SK-N-SH (cell line): ENCODE results near the gene ASPSCR1. TPM values are rescaled to one million over a fixed set of nuclear protein-coding genes. Genes with fewer than 3 reads are reported as not detected.

Experiments
- CTCF ChIA-PET: fragments of 300-600, 350-600 bp; formaldehyde crosslinking; extraction: SDS; loops from one replicate; lab custom pipeline; 2021; lab: Yijun Ruan, JAX
- POLR2A ChIA-PET: fragments of 350-600 bp; sonication (Branson Sonifier 250); formaldehyde crosslinking; extraction: SDS; loops from one replicate; lab custom pipeline; 2020; ENCODE audit warnings: antibody characterized with exemption, inconsistent platforms; lab: Yijun Ruan, JAX
- DNase-seq: peaks from one replicate; pipeline ENCODE4 v3.0.0; 2012
- H2AFZ ChIP-seq: fragments of 200-600 bp; sonication (generic); 2 replicates; pipeline ENCODE4 v1.8.1; 2016; ENCODE audit warnings: antibody characterized with exemption, mild to moderate bottlenecking, low read depth
- H3F3A ChIP-seq: fragments of 200-600 bp; sonication (generic); replicated peaks from 2 replicates; pipeline ENCODE3; 2016; ENCODE audit warnings: antibody characterized with exemption, mild to moderate bottlenecking; ENCODE audit not compliant: insufficient read depth
- H3K27ac ChIP-seq, 2 experiments: fragments of 200-500 bp in 1 of 2; fragments of 200-600 bp in 1 of 2; sonication (Bioruptor generic) in 1 of 2; sonication (generic), shearing (Covaris generic) in 1 of 2; 2 replicates each; pipeline versions ENCODE4 v1.5.1 to v1.6.1; 2014 to 2016; ENCODE audit warnings: low read depth in 2 of 2, inconsistent platforms in 1 of 2, low read length in 1 of 2, mild to moderate bottlenecking in 1 of 2, mixed read lengths in 1 of 2
- H3K27me3 ChIP-seq: fragments of 200-600 bp; sonication (generic), shearing (Covaris generic); 2 replicates; pipeline ENCODE4 v1.6.1; 2016; ENCODE audit warnings: mixed run types; ENCODE audit not compliant: insufficient read depth
- H3K36me3 ChIP-seq, 2 experiments: fragments of 200-500 bp in 1 of 2; fragments of 200-600 bp in 1 of 2; sonication (Bioruptor generic) in 1 of 2; sonication (generic) in 1 of 2; replicated peaks in 1 of 2; 2 replicates each; pipeline versions ENCODE3 to v1.5.1; 2014 to 2016; ENCODE audit warnings: low read length in 1 of 2, mild to moderate bottlenecking in 1 of 2; ENCODE audit not compliant: insufficient read depth in 2 of 2, control insufficient read depth in 1 of 2
- H3K4me1 ChIP-seq, 2 experiments: fragments of 200-500 bp in 1 of 2; fragments of 200-600 bp in 1 of 2; sonication (Bioruptor generic) in 1 of 2; sonication (generic), shearing (Covaris generic) in 1 of 2; 2 replicates each; pipeline versions ENCODE4 v1.5.1 to v1.6.1; 2014 to 2016; ENCODE audit warnings: low read depth in 1 of 2, low read length in 1 of 2, mixed run types in 1 of 2; ENCODE audit not compliant: insufficient read depth in 2 of 2, control insufficient read depth in 1 of 2
- H3K4me2 ChIP-seq: fragments of 200-600 bp; sonication (generic), shearing (Covaris generic); 2 replicates; pipeline ENCODE4 v1.6.1; 2017; ENCODE audit warnings: mixed run types
- H3K4me3 ChIP-seq, 2 experiments: fragments of 200-500 bp in 1 of 2; fragments of 200-600 bp in 1 of 2; sonication (Bioruptor generic) in 1 of 2; sonication (generic), shearing (Covaris generic) in 1 of 2; 2 replicates each; pipeline versions ENCODE4 v1.5.1 to v1.8.1; 2014 to 2016; ENCODE audit warnings: low read depth in 2 of 2, inconsistent platforms in 1 of 2, low read length in 1 of 2, mild to moderate bottlenecking in 1 of 2, mixed read lengths in 1 of 2, moderate library complexity in 1 of 2
- H3K79me2 ChIP-seq: fragments of 200-600 bp; sonication (generic); 2 replicates; pipeline ENCODE4 v1.8.1; 2017; ENCODE audit warnings: mild to moderate bottlenecking; ENCODE audit not compliant: insufficient read depth
- H3K9ac ChIP-seq: fragments of 200-600 bp; sonication (generic); 2 replicates; pipeline ENCODE4 v1.6.1; 2017; ENCODE audit warnings: mixed run types
- H3K9me2 ChIP-seq: fragments of 200-600 bp; sonication (generic); 2 replicates; pipeline ENCODE4 v1.6.1; 2017; ENCODE audit warnings: mixed run types
- H3K9me3 ChIP-seq: fragments of 200-600 bp; sonication (generic); 2 replicates; pipeline ENCODE4 v1.6.1; 2017; ENCODE audit warnings: mixed run types, mild to moderate bottlenecking, moderate library complexity
- H4K20me1 ChIP-seq: fragments of 200-600 bp; sonication (generic); 2 replicates; pipeline ENCODE4 v1.6.1; 2017; ENCODE audit warnings: mild to moderate bottlenecking, mixed run types; ENCODE audit not compliant: insufficient read depth
- EZH2phosphoT487 ChIP-seq: fragments of 200-600 bp; sonication (generic); IDR thresholded peaks from 2 replicates; pipeline ENCODE4 v1.6.1; 2017; ENCODE audit warnings: low read depth, mixed run types, mild to moderate bottlenecking, antibody characterized with exemption, moderate library complexity, borderline replicate concordance
- FOSL2 ChIP-seq: IDR thresholded peaks from 2 replicates; pipeline ENCODE4 v1.4.0; 2012; ENCODE audit warnings: low read depth, mild to moderate bottlenecking, moderate library complexity, borderline replicate concordance
- FOXJ3 ChIP-seq: sonication (generic); formaldehyde crosslinking; IDR thresholded peaks from 2 replicates; pipeline ENCODE4 v1.5.1; 2020; ENCODE audit warnings: mild to moderate bottlenecking, missing genetic modification reagents
- GABPA ChIP-seq: IDR thresholded peaks from 2 replicates; pipeline ENCODE4 v1.4.0; 2012; ENCODE audit warnings: low read depth, mild to moderate bottlenecking
- GATA2 ChIP-seq: sonication (generic); formaldehyde crosslinking; IDR thresholded peaks from 2 replicates; pipeline ENCODE4 v1.5.0; 2020; ENCODE audit warnings: mild to moderate bottlenecking, missing genetic modification reagents
- JUND ChIP-seq: IDR thresholded peaks from 2 replicates; pipeline ENCODE4 v1.4.0; 2012
- MXI1 ChIP-seq: IDR thresholded peaks from 2 replicates; pipeline ENCODE4 v1.6.1; 2012; ENCODE audit warnings: mild to moderate bottlenecking, low read depth, low read length, improper control_type of control experiment
- NFIC ChIP-seq: IDR thresholded peaks from 2 replicates; pipeline ENCODE4 v1.4.0; 2012; ENCODE audit warnings: borderline replicate concordance
- NRF1 ChIP-seq: IDR thresholded peaks from 2 replicates; pipeline ENCODE4 v1.6.1; 2012; ENCODE audit warnings: low read depth, mild to moderate bottlenecking, low read length
- RAD21 ChIP-seq: IDR thresholded peaks from 2 replicates; pipeline ENCODE4 v1.6.1; 2012; ENCODE audit warnings: mild to moderate bottlenecking, low read length
- RFX5 ChIP-seq: IDR thresholded peaks from 2 replicates; pipeline ENCODE4 v1.6.1; 2012; ENCODE audit warnings: mild to moderate bottlenecking, improper control_type of control experiment, low read length
- SIN3A ChIP-seq: IDR thresholded peaks from 2 replicates; pipeline ENCODE4 v1.6.1; 2012; ENCODE audit warnings: low read depth, mild to moderate bottlenecking, low read length, moderate library complexity, borderline replicate concordance
- TAF1 ChIP-seq: IDR thresholded peaks from 2 replicates; pipeline ENCODE4 v1.6.1; 2012; ENCODE audit warnings: low read depth, mild to moderate bottlenecking, low read length, moderate library complexity, borderline replicate concordance
- TEAD4 ChIP-seq: IDR thresholded peaks from 2 replicates; pipeline ENCODE4 v1.4.0; 2012; ENCODE audit warnings: mild to moderate bottlenecking, borderline replicate concordance; ENCODE audit not compliant: insufficient read depth
- YY1 ChIP-seq: IDR thresholded peaks from 2 replicates; pipeline ENCODE4 v1.4.0; 2012; ENCODE audit warnings: low read depth, mild to moderate bottlenecking
- WGBS: methylation state at CpG from one replicate; pipeline ENCODE4 v1.1.6; 2017; ENCODE audit warnings: low lambda C conversion rate; 5-methylcytosine and 5-hydroxymethylcytosine counted together
- polyA plus RNA-seq, 3 experiments: library from polyadenylated mRNA; depleted of rRNA; stranded (reverse); fragments of >200 nt; gene quantifications; 2 replicates each; pipeline ENCODE4 v1.2.3, GENCODE V29; 2012
- TF ChIP-seq, protein P1 (sequence below): fragments of 150-350 bp; IDR thresholded peaks from 2 replicates; pipeline ENCODE4 v1.6.1; 2017; ENCODE audit warnings: antibody characterized with exemption, low read length, low read depth, borderline replicate concordance
- TF ChIP-seq, protein P2 (sequence below): IDR thresholded peaks from 2 replicates; pipeline ENCODE4 v1.4.0; 2012; ENCODE audit warnings: low read depth, borderline replicate concordance
- TF ChIP-seq, protein P3 (sequence below): IDR thresholded peaks from 2 replicates; pipeline ENCODE4 v1.4.0; 2012; ENCODE audit warnings: low read depth
- TF ChIP-seq, protein P4 (sequence below): IDR thresholded peaks from 2 replicates; pipeline ENCODE4 v1.4.0; 2012; ENCODE audit warnings: low read depth, borderline replicate concordance
- TF ChIP-seq, protein P5 (sequence below): IDR thresholded peaks from 2 replicates; pipeline ENCODE4; 2012
- TF ChIP-seq, protein P6 (sequence below): fragments of 150-350 bp; IDR thresholded peaks from 2 replicates; pipeline ENCODE4 v1.6.1; 2016; ENCODE audit warnings: mild to moderate bottlenecking, low read depth, low read length

ASPSCR1 gene
- polyA plus RNA-seq, 1 of the 3 experiments (the other 2 are of a cell fraction) = 36.2 TPM

DNA sequence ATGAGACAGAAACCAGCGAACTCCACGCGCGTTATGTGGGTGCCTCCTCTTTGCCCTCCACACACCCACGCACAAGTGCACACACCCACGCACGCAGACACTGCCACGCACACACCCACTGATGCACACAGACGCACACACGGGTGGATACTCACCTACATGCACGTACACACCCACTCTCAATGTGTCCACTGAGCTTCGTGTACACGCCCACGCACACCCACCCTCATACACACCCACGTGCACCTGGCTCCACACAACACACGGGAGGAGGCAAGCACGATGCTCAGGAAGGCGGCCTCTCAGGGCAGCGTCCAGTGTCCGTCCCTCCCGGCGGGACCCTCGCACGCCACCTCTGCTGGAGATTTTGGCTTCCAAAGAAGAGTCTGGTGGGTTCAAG, 70.0 kb downstream of the ASPSCR1 start (continued):
- TF ChIP-seq, protein P1, sequence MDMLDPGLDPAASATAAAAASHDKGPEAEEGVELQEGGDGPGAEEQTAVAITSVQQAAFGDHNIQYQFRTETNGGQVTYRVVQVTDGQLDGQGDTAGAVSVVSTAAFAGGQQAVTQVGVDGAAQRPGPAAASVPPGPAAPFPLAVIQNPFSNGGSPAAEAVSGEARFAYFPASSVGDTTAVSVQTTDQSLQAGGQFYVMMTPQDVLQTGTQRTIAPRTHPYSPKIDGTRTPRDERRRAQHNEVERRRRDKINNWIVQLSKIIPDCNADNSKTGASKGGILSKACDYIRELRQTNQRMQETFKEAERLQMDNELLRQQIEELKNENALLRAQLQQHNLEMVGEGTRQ = no peak
- TF ChIP-seq, protein P2, sequence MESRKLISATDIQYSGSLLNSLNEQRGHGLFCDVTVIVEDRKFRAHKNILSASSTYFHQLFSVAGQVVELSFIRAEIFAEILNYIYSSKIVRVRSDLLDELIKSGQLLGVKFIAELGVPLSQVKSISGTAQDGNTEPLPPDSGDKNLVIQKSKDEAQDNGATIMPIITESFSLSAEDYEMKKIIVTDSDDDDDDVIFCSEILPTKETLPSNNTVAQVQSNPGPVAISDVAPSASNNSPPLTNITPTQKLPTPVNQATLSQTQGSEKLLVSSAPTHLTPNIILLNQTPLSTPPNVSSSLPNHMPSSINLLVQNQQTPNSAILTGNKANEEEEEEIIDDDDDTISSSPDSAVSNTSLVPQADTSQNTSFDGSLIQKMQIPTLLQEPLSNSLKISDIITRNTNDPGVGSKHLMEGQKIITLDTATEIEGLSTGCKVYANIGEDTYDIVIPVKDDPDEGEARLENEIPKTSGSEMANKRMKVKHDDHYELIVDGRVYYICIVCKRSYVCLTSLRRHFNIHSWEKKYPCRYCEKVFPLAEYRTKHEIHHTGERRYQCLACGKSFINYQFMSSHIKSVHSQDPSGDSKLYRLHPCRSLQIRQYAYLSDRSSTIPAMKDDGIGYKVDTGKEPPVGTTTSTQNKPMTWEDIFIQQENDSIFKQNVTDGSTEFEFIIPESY = no peak
- TF ChIP-seq EZH2phosphoT487 = no peak
- no peak for TF ChIP-seq MXI1
- TF ChIP-seq, protein P3, sequence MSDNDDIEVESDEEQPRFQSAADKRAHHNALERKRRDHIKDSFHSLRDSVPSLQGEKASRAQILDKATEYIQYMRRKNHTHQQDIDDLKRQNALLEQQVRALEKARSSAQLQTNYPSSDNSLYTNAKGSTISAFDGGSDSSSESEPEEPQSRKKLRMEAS = no peak
- TF ChIP-seq RFX5 = no peak
- no peak for TF ChIP-seq YY1
- no peak for TF ChIP-seq TEAD4

DNA sequence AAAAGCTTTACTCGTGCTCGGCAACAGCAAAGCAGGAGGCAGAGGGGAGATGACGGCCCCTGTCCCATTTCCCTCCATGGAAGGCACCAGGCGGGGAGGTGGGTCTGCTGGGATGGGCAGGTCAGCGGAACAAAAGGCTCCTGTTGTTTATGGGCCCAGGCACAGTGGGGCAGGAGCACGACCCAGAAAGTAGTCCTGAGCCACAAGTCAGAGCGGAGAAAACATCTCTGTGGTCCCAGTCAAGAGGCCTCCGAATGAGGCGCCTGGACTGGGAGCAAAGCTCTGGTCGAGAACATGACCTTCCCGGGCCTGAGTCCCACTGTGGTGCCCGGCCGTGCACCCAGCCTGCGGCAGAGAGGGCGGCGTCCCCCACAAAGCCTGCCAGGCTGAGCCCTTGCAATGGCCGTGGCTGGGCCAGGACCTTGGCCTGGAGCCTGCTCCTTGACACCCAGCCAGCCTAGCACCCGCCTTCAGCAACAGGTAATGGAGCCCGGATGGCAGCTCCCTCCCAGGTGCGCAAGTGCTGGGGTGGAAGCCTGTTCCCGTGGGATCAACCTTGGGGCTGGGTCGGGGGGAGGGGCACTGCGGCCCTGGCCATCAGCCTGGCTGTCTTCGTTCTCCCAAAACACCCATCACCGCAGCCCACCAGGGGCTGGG, 70.6 kb downstream of the ASPSCR1 start:
- 93% methylated on average over 18 of the region's 25 CpGs for WGBS
- Histone ChIP-seq H3K27ac (no peak overlapping the region), H3K9me2 (no peaks in the 10 kb centered on the region), H3K4me1 (peaks cover 0 to 17% of the 10 kb centered on the region in 2 experiments; a peak in 1 of 4 replicates), H3F3A (peaks cover 5% of the 10 kb centered on the region), H3K27me3 (no peaks in the 10 kb centered on the region), H3K4me3 (no peak overlapping the region), H3K9me3 (no peaks in the 10 kb centered on the region), H3K9ac (no peak overlapping the region), H4K20me1 (peaks cover 9% of the 10 kb centered on the region; the same call in 1 of the 2 replicates), H3K36me3 (peaks cover 15 to 35% of the 10 kb centered on the region in 2 experiments), H3K4me2 (no peak overlapping the region), H2AFZ (no peak overlapping the region), H3K79me2 (peaks cover 26% of the 10 kb centered on the region)
- CTCF ChIA-PET = interaction anchor here (0.8 to 4.1 kb wide), 3 partner anchors 10 to 27 kb away, joined by 3 to 42 read pairs (median 10); partner anchors contain the start of genes DCXR and RAC3
- DNase-seq = no peak
- POLR2A ChIA-PET = no interaction called here
- TF ChIP-seq EZH2phosphoT487 = no peak
- no peak for TF ChIP-seq JUND
- TF ChIP-seq, protein P1 = no peak
- TF ChIP-seq GABPA = no peak
- TF ChIP-seq RFX5 = no peak
- no peak for TF ChIP-seq TAF1
- TF ChIP-seq NRF1 = no peak
- TF ChIP-seq, protein P4, sequence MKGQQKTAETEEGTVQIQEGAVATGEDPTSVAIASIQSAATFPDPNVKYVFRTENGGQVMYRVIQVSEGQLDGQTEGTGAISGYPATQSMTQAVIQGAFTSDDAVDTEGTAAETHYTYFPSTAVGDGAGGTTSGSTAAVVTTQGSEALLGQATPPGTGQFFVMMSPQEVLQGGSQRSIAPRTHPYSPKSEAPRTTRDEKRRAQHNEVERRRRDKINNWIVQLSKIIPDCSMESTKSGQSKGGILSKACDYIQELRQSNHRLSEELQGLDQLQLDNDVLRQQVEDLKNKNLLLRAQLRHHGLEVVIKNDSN = no peak
- TF ChIP-seq FOSL2 = no peak
- no peak for TF ChIP-seq GATA2
- TF ChIP-seq, protein P5, sequence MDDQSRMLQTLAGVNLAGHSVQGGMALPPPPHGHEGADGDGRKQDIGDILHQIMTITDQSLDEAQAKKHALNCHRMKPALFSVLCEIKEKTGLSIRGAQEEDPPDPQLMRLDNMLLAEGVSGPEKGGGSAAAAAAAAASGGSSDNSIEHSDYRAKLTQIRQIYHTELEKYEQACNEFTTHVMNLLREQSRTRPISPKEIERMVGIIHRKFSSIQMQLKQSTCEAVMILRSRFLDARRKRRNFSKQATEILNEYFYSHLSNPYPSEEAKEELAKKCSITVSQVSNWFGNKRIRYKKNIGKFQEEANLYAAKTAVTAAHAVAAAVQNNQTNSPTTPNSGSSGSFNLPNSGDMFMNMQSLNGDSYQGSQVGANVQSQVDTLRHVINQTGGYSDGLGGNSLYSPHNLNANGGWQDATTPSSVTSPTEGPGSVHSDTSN = no peak
- no peak for TF ChIP-seq FOXJ3 (CRISPR knock-in tag)
- no peak for TF ChIP-seq SIN3A
- TF ChIP-seq, protein P6, sequence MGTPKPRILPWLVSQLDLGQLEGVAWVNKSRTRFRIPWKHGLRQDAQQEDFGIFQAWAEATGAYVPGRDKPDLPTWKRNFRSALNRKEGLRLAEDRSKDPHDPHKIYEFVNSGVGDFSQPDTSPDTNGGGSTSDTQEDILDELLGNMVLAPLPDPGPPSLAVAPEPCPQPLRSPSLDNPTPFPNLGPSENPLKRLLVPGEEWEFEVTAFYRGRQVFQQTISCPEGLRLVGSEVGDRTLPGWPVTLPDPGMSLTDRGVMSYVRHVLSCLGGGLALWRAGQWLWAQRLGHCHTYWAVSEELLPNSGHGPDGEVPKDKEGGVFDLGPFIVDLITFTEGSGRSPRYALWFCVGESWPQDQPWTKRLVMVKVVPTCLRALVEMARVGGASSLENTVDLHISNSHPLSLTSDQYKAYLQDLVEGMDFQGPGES = no peak
- no peak for TF ChIP-seq RAD21
- TF ChIP-seq NFIC = no peak
